Measurements from ENCODE around the gene PRICKLE2. TPM values are rescaled to one million over a fixed set of nuclear protein-coding genes. Genes with fewer than 3 reads are reported as not detected.

Gene PRICKLE2
- total RNA-seq, 1 experiment from 2014 or later = 3.2 TPM

- Mint-ChIP-seq H3K27ac (peak overlapping the region in 2 of 3 experiments; percentile 89 to 97; a peak in 3 of 7 replicates), H3K4me1 (peaks cover 67 to 71% of the 10 kb centered on the region in 2 experiments), H3K36me3 (ENCODE audit: insufficient read depth in 1 of 3, low read depth in 3 of 3) (peaks cover 1 to 9% (median 2%) of the 10 kb centered on the region in 3 experiments; a peak in 3 of 7 replicates), H3K4me3 (peak overlapping the region in 1 of 2 experiments; percentile 6; a peak in 1 of 5 replicates), H3K27me3 (ENCODE audit: low read depth) (no peaks in the 10 kb centered on the region; the same call in none of the 2 replicates), H3K9me3 (no peaks in the 10 kb centered on the region)
- Histone ChIP-seq H3K4me2 (ENCODE audit: insufficient read depth, insufficient read length, low read length) (peak overlapping the region; percentile 7), H2BK120ac (ENCODE audit: low read depth, low read length, poor library complexity, severe bottlenecking) (no peak overlapping the region), H2BK5ac (ENCODE audit: insufficient read length, low read length) (no peak overlapping the region), H3K18ac (ENCODE audit: insufficient read length, low read depth, low read length) (no peak overlapping the region), H3K4me1 (ENCODE audit: insufficient read depth, low read length) (peaks cover 9% of the 10 kb centered on the region; the same call in 1 of the 2 replicates), H3K56ac (ENCODE audit: insufficient read length, low read depth, low read length) (no peak overlapping the region), H4K8ac (replicated peaks; ENCODE audit: insufficient read length, low read depth, low read length) (no peak overlapping the region), H3K23ac (ENCODE audit: insufficient read length, low read depth, low read length) (no peak overlapping the region), H3K27me3 (ENCODE audit: insufficient read depth, low read length) (no peaks in the 10 kb centered on the region), H3K27ac (ENCODE audit: insufficient read length, low read depth, low read length) (no peak overlapping the region), H3T11ph (ENCODE audit: low read length) (no peak overlapping the region), H3K14ac (ENCODE audit: insufficient read depth, low read length) (no peak overlapping the region), H4K20me1 (ENCODE audit: control insufficient read depth, insufficient read depth, insufficient read length) (no peaks in the 10 kb centered on the region), H3K4ac (ENCODE audit: low read depth, low read length) (no peak overlapping the region), H3K9me3 (ENCODE audit: control insufficient read depth, low read depth, low read length) (no peaks in the 10 kb centered on the region), H4K91ac (ENCODE audit: insufficient read length, low read depth, low read length) (no peak overlapping the region), H3K79me2 (ENCODE audit: insufficient read depth, low read length) (no peaks in the 10 kb centered on the region), H2AK5ac (ENCODE audit: insufficient read length, low read length) (no peak overlapping the region), H3K9ac (ENCODE audit: extremely low read depth, insufficient read length, low read length) (no peak overlapping the region), H3K23me2 (ENCODE audit: insufficient read length, low read depth, low read length, poor library complexity, severe bottlenecking) (no peaks in the 10 kb centered on the region), H3K79me1 (ENCODE audit: insufficient read depth, low read depth, low read length, poor library complexity, severe bottlenecking) (no peaks in the 10 kb centered on the region), H2AFZ (ENCODE audit: low read length) (no peak overlapping the region), H2BK12ac (ENCODE audit: insufficient read length, low read depth, low read length) (no peak overlapping the region), H2BK15ac (ENCODE audit: low read depth, low read length) (no peak overlapping the region), H2BK20ac (ENCODE audit: low read depth, low read length, poor library complexity, severe bottlenecking) (no peak overlapping the region), H4K5ac (ENCODE audit: insufficient read length, low read depth, low read length) (no peak overlapping the region)
- TF ChIP-seq, protein P1, sequence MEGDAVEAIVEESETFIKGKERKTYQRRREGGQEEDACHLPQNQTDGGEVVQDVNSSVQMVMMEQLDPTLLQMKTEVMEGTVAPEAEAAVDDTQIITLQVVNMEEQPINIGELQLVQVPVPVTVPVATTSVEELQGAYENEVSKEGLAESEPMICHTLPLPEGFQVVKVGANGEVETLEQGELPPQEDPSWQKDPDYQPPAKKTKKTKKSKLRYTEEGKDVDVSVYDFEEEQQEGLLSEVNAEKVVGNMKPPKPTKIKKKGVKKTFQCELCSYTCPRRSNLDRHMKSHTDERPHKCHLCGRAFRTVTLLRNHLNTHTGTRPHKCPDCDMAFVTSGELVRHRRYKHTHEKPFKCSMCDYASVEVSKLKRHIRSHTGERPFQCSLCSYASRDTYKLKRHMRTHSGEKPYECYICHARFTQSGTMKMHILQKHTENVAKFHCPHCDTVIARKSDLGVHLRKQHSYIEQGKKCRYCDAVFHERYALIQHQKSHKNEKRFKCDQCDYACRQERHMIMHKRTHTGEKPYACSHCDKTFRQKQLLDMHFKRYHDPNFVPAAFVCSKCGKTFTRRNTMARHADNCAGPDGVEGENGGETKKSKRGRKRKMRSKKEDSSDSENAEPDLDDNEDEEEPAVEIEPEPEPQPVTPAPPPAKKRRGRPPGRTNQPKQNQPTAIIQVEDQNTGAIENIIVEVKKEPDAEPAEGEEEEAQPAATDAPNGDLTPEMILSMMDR (conservative IDR thresholded peaks at IDR 0.05) = no peak
- DNase-seq = peak; percentile 59
- WGBS (ENCODE audit: extremely low coverage, insufficient read length, low lambda C conversion rate) = no CpG with 5 or more reads among the region's 2 CpGs
Observed at GRCh38 chr3:64094713-64095079, 130.6 kb downstream of the PRICKLE2 start.
